ENCODE data around the gene DAD1. TPM values are rescaled to one million over a fixed set of nuclear protein-coding genes. Genes with fewer than 3 reads are reported as not detected.

The DAD1 gene
- total RNA-seq, 1 donor from 2014 or later = 155 TPM

GRCh38 chr14:22540811-22541360, 48.1 kb downstream of the DAD1 start:
- Mint-ChIP-seq H3K9me3 (no peaks in the 10 kb centered on the region), H3K27me3 (ENCODE audit: low read depth) (no peaks in the 10 kb centered on the region), H3K27ac (ENCODE audit: unreplicated experiment) (no peak overlapping the region), H3K36me3 (ENCODE audit: low read depth) (no peaks in the 10 kb centered on the region), H3K4me3 (no peak overlapping the region), H3K4me1 (peaks cover 5% of the 10 kb centered on the region)
- no peak for TF ChIP-seq CTCF (conservative IDR thresholded peaks at IDR 0.05)
- DNase-seq (ENCODE audit: low read depth, low spot score) = no peak

GRCh38 chr14:22540293-22540692, 48.7 kb downstream of the DAD1 start:
- no peak for DNase-seq (ENCODE audit: low read depth, low spot score)
- peaks cover 5% of the 10 kb centered on the region for H3K4me1 Mint-ChIP-seq
- H3K36me3 Mint-ChIP-seq (ENCODE audit: low read depth) = no peaks in the 10 kb centered on the region
- no peak for TF ChIP-seq CTCF (conservative IDR thresholded peaks at IDR 0.05)
- no peaks in the 10 kb centered on the region for H3K9me3 Mint-ChIP-seq
- H3K27ac Mint-ChIP-seq (ENCODE audit: unreplicated experiment) = no peak overlapping the region
- H3K4me3 Mint-ChIP-seq = no peak overlapping the region
- H3K27me3 Mint-ChIP-seq (ENCODE audit: low read depth) = no peaks in the 10 kb centered on the region

GRCh38 chr14:22539831-22540230, 49.2 kb downstream of the DAD1 start:
- Mint-ChIP-seq H3K27me3 (ENCODE audit: low read depth) (no peaks in the 10 kb centered on the region), H3K9me3 (no peaks in the 10 kb centered on the region), H3K4me1 (peaks cover 5% of the 10 kb centered on the region), H3K36me3 (ENCODE audit: low read depth) (no peaks in the 10 kb centered on the region), H3K27ac (ENCODE audit: unreplicated experiment) (no peak overlapping the region), H3K4me3 (no peak overlapping the region)
- no peak for TF ChIP-seq CTCF (conservative IDR thresholded peaks at IDR 0.05)
- no peak for DNase-seq (ENCODE audit: low read depth, low spot score)

- no peak for TF ChIP-seq CTCF (conservative IDR thresholded peaks at IDR 0.05)
- Mint-ChIP-seq H3K36me3 (ENCODE audit: low read depth) (no peaks in the 10 kb centered on the region), H3K27ac (ENCODE audit: unreplicated experiment) (no peak overlapping the region), H3K9me3 (no peaks in the 10 kb centered on the region), H3K27me3 (ENCODE audit: low read depth) (no peaks in the 10 kb centered on the region), H3K4me3 (no peak overlapping the region), H3K4me1 (no peaks in the 10 kb centered on the region)
- no peak for DNase-seq (ENCODE audit: low read depth, low spot score)
Measured at GRCh38 chr14:22538671-22539228, 50.3 kb downstream of the DAD1 start.

- no peak overlapping the region for H3K27ac Mint-ChIP-seq (ENCODE audit: unreplicated experiment)
- no peaks in the 10 kb centered on the region for H3K36me3 Mint-ChIP-seq (ENCODE audit: low read depth)
- H3K4me3 Mint-ChIP-seq = no peak overlapping the region
- no peaks in the 10 kb centered on the region for H3K9me3 Mint-ChIP-seq
- no peaks in the 10 kb centered on the region for H3K4me1 Mint-ChIP-seq
- no peak for DNase-seq (ENCODE audit: low read depth, low spot score)
- no peaks in the 10 kb centered on the region for H3K27me3 Mint-ChIP-seq (ENCODE audit: low read depth)
- TF ChIP-seq CTCF (conservative IDR thresholded peaks at IDR 0.05) = no peak
Measured at GRCh38 chr14:22537436-22538310, 51.4 kb downstream of the DAD1 start.
